22Rv1 (cell line): ENCODE data around the gene MFAP2.
"Not testable (repeated sequence)": the region's sequence is repeated elsewhere in the genome, so short reads cannot be mapped to it uniquely, and the experiment has no call there.

ENCODE experiments used
- ZFX ChIP-seq: fragments of 450-650 bp; IDR thresholded peaks from 2 replicates; pipeline ENCODE4 v1.6.1; 2017; ENCODE audit warnings: antibody characterized with exemption, borderline replicate concordance
- TF ChIP-seq, protein P1 (sequence below): fragments of 450-650 bp; IDR thresholded peaks from 2 replicates; pipeline ENCODE4 v1.5.1; 2017; ENCODE audit warnings: mild to moderate bottlenecking

DNA sequence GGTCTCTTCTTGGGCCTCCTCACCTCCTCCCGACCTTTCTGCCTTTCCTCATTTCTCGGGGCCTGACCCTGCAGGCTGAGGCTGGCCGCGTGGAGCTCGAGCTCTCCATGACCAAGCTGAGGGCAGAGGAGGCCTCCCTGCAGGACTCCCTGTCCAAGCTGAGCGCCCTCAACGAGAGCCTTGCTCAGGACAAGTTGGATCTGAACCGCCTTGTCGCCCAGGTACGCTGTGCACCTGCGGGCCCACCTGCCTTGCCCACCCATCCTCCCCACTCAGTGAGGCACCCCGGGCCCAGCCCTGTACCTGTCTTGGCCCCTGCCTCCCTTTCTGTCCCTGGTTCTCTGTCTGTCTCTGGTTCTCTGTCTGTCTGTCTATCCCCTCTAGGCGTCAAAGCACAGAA lies 34.2 kb downstream of the MFAP2 start:
- TF ChIP-seq, protein P1, sequence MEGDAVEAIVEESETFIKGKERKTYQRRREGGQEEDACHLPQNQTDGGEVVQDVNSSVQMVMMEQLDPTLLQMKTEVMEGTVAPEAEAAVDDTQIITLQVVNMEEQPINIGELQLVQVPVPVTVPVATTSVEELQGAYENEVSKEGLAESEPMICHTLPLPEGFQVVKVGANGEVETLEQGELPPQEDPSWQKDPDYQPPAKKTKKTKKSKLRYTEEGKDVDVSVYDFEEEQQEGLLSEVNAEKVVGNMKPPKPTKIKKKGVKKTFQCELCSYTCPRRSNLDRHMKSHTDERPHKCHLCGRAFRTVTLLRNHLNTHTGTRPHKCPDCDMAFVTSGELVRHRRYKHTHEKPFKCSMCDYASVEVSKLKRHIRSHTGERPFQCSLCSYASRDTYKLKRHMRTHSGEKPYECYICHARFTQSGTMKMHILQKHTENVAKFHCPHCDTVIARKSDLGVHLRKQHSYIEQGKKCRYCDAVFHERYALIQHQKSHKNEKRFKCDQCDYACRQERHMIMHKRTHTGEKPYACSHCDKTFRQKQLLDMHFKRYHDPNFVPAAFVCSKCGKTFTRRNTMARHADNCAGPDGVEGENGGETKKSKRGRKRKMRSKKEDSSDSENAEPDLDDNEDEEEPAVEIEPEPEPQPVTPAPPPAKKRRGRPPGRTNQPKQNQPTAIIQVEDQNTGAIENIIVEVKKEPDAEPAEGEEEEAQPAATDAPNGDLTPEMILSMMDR: not testable (repeated sequence)
- not testable (repeated sequence) for TF ChIP-seq ZFX
